CD14-positive monocyte (primary cell): ENCODE data around the gene FRA10AC1. TPM values are rescaled to one million over a fixed set of nuclear protein-coding genes. Genes with fewer than 3 reads are reported as not detected.

Experiments
- DNase-seq, 3 donors: peaks; one replicate each; pipeline ENCODE4 v3.0.0-alpha.2; 2011 to 2022
- H2AFZ ChIP-seq: 2 replicates; pipeline ENCODE4 v1.6.0; 2012; ENCODE audit warnings: mild to moderate bottlenecking, low read depth, low read length, inconsistent platforms; ENCODE audit not compliant: insufficient read depth, poor library complexity, severe bottlenecking
- H3K27ac ChIP-seq, 2 donors: 1 replicate in 1 of 2; 2 replicates in 1 of 2; pipeline ENCODE4 v1.5.1; 2012 to 2013; ENCODE audit warnings: low read length in 2 of 2, control low read depth in 1 of 2, inconsistent platforms in 1 of 2, low read depth in 1 of 2, mild to moderate bottlenecking in 1 of 2
- H3K27me3 ChIP-seq, 2 donors: one replicate each; pipeline versions ENCODE4 v1.6.0 to v1.6.1; 2011 to 2013; ENCODE audit warnings: low read length in 2 of 2; ENCODE audit not compliant: control insufficient read depth in 2 of 2, insufficient read depth in 2 of 2
- H3K36me3 ChIP-seq, 2 donors: replicated peaks in 1 of 2; 1 replicate in 1 of 2; 2 replicates in 1 of 2; pipeline versions ENCODE4 v1.5.1 to v1.6.1; 2012 to 2013; ENCODE audit warnings: low read length in 2 of 2, control low read depth in 1 of 2, inconsistent platforms in 1 of 2, mild to moderate bottlenecking in 1 of 2; ENCODE audit not compliant: insufficient read depth in 2 of 2, control insufficient read depth in 1 of 2
- H3K4me1 ChIP-seq, 2 donors: 1 replicate in 1 of 2; 2 replicates in 1 of 2; pipeline versions ENCODE4 v1.5.1 to v1.6.1; 2012 to 2013; ENCODE audit warnings: low read length in 2 of 2, control low read depth in 1 of 2, inconsistent platforms in 1 of 2, mild to moderate bottlenecking in 1 of 2, moderate library complexity in 1 of 2; ENCODE audit not compliant: insufficient read depth in 2 of 2, control insufficient read depth in 1 of 2
- H3K4me2 ChIP-seq: replicated peaks from 2 replicates; pipeline ENCODE3; 2012; ENCODE audit warnings: low read length, moderate library complexity, mild to moderate bottlenecking; ENCODE audit not compliant: poor library complexity, severe bottlenecking; ENCODE audit errors: extremely low read depth
- H3K4me3 ChIP-seq, 3 experiments: fragments of 200-600 bp in 1 of 3; sonication (generic) in 1 of 3; replicated peaks in 1 of 3; 1 replicate in 2 of 3; 2 replicates in 1 of 3; pipeline ENCODE4 v1.5.1; 2011 to 2013; ENCODE audit warnings: low read length in 3 of 3, mild to moderate bottlenecking in 3 of 3, control low read depth in 2 of 3, low read depth in 2 of 3, inconsistent platforms in 1 of 3, moderate library complexity in 1 of 3
- H3K79me2 ChIP-seq: 2 replicates; pipeline ENCODE4 v1.6.0; 2012; ENCODE audit warnings: mild to moderate bottlenecking, control low read depth, inconsistent platforms, low read length, moderate library complexity; ENCODE audit not compliant: insufficient read depth
- H3K9ac ChIP-seq: 2 replicates; pipeline ENCODE4 v1.6.0; 2017; ENCODE audit warnings: low read length, mild to moderate bottlenecking; ENCODE audit not compliant: insufficient read depth, poor library complexity, severe bottlenecking
- H3K9me3 ChIP-seq, 2 donors: replicated peaks in 1 of 2; 1 replicate in 1 of 2; 2 replicates in 1 of 2; pipeline versions ENCODE4 v1.5.1 to v1.6.1; 2012 to 2013; ENCODE audit warnings: low read length in 2 of 2, control low read depth in 1 of 2; ENCODE audit not compliant: control insufficient read depth in 1 of 2, insufficient read depth in 1 of 2
- H4K20me1 ChIP-seq: 2 replicates; pipeline ENCODE4 v1.6.0; 2012; ENCODE audit warnings: mild to moderate bottlenecking, low read length, control low read depth, moderate library complexity; ENCODE audit not compliant: insufficient read depth
- H3K27ac Mint-ChIP-seq, 7 donors: one replicate each; pipeline ENCODE4 v1.8.0; 2020; ENCODE audit warnings: mild to moderate bottlenecking in 7 of 7, mixed read lengths in 7 of 7, moderate library complexity in 6 of 7, inconsistent platforms in 2 of 7
- H3K27me3 Mint-ChIP-seq, 3 donors: one replicate each; pipeline ENCODE4 v1.8.0; 2021 to 2022; ENCODE audit warnings: low read depth in 3 of 3, mild to moderate bottlenecking in 3 of 3, mixed read lengths in 3 of 3, moderate library complexity in 3 of 3, inconsistent platforms in 1 of 3
- H3K36me3 Mint-ChIP-seq, 2 donors: one replicate each; pipeline ENCODE4 v1.8.0; 2020; ENCODE audit warnings: mixed read lengths in 2 of 2, inconsistent platforms in 1 of 2, mild to moderate bottlenecking in 1 of 2
- H3K4me1 Mint-ChIP-seq: one replicate; pipeline ENCODE4 v1.8.0; 2020; ENCODE audit warnings: mild to moderate bottlenecking, mixed read lengths
- H3K4me3 Mint-ChIP-seq, 2 donors: one replicate each; pipeline ENCODE4 v1.8.0; 2020; ENCODE audit warnings: mild to moderate bottlenecking in 2 of 2, mixed read lengths in 2 of 2, moderate library complexity in 1 of 2
- H3K9me3 Mint-ChIP-seq, 7 donors: one replicate each; pipeline ENCODE4 v1.8.0; 2020 to 2022; ENCODE audit warnings: mixed read lengths in 7 of 7, mild to moderate bottlenecking in 6 of 7, moderate library complexity in 6 of 7, inconsistent platforms in 2 of 7
- WGBS: methylation state at CpG from one replicate; pipeline ENCODE4 v1.1.5; 2013; ENCODE audit warnings: missing lambda C conversion rate; ENCODE audit not compliant: insufficient coverage; 5-methylcytosine and 5-hydroxymethylcytosine counted together
- intact Hi-C, 2 donors: fragments of 100-400 bp; cut with micrococcal nuclease; formaldehyde crosslinking; loops; one replicate each; pipeline versions ENCODE4 v1.15.0 to v1.15.1; 2023
- polyA plus RNA-seq, 3 donors: library from polyadenylated mRNA; depleted of rRNA in 1 of 3; unstranded in 2 of 3; stranded (reverse) in 1 of 3; fragments of 300-500 nt in 2 of 3; fragments of >200 nt in 1 of 3; fragmentation: Illumina TruSeq in 2 of 3; gene quantifications; 1 replicate in 2 of 3; 2 replicates in 1 of 3; pipeline ENCODE4 v1.2.3, GENCODE V29; 2012 to 2021
- TF ChIP-seq, protein P1 (sequence below): fragments of 200-600 bp; IDR thresholded peaks from one replicate; pipeline ENCODE4 v1.8.0; 2022; ENCODE audit warnings: antibody characterized with exemption, mild to moderate bottlenecking

FRA10AC1 gene
- polyA plus RNA-seq, 3 donors: 0.95 to 7.2 (median 2.0) TPM

GRCh38 chr10:93703841-93704240 lies 1.4 kb upstream of the FRA10AC1 start:
- Histone ChIP-seq H3K36me3 (peaks cover 8 to 14% of the 10 kb centered on the region in 2 donors), H3K79me2 (peaks cover 10% of the 10 kb centered on the region), H3K4me1 (peaks cover 14 to 17% of the 10 kb centered on the region in 2 donors), H3K9ac (no peak overlapping the region), H3K27ac (no peak overlapping the region), H3K9me3 (no peaks in the 10 kb centered on the region), H4K20me1 (no peaks in the 10 kb centered on the region), H3K27me3 (no peaks in the 10 kb centered on the region), H3K4me3 (no peak overlapping the region), H2AFZ (peak overlapping the region; percentile 39), H3K4me2 (no peak overlapping the region)
- H3K9me3 Mint-ChIP-seq: no peaks in the 10 kb centered on the region
- intact Hi-C loops: loop anchor here (5.0 kb wide), 5 partner anchors 38 to 618 kb away; no protein-coding TSS in a partner anchor
- no CpG with 5 or more reads among the region's 1 CpG for WGBS
- peak overlapping the region in 1 of 2 donors; percentile 54 for H3K4me3 Mint-ChIP-seq
- peaks cover 5 to 10% (median 7%) of the 10 kb centered on the region in 3 donors for H3K27me3 Mint-ChIP-seq
- no peak overlapping the region for H3K27ac Mint-ChIP-seq
- TF ChIP-seq, protein P1, sequence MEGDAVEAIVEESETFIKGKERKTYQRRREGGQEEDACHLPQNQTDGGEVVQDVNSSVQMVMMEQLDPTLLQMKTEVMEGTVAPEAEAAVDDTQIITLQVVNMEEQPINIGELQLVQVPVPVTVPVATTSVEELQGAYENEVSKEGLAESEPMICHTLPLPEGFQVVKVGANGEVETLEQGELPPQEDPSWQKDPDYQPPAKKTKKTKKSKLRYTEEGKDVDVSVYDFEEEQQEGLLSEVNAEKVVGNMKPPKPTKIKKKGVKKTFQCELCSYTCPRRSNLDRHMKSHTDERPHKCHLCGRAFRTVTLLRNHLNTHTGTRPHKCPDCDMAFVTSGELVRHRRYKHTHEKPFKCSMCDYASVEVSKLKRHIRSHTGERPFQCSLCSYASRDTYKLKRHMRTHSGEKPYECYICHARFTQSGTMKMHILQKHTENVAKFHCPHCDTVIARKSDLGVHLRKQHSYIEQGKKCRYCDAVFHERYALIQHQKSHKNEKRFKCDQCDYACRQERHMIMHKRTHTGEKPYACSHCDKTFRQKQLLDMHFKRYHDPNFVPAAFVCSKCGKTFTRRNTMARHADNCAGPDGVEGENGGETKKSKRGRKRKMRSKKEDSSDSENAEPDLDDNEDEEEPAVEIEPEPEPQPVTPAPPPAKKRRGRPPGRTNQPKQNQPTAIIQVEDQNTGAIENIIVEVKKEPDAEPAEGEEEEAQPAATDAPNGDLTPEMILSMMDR: no peak
- H3K36me3 Mint-ChIP-seq: peaks cover 6 to 12% of the 10 kb centered on the region in 2 donors
- H3K4me1 Mint-ChIP-seq: peaks cover 4% of the 10 kb centered on the region
- DNase-seq: no peak

DNA sequence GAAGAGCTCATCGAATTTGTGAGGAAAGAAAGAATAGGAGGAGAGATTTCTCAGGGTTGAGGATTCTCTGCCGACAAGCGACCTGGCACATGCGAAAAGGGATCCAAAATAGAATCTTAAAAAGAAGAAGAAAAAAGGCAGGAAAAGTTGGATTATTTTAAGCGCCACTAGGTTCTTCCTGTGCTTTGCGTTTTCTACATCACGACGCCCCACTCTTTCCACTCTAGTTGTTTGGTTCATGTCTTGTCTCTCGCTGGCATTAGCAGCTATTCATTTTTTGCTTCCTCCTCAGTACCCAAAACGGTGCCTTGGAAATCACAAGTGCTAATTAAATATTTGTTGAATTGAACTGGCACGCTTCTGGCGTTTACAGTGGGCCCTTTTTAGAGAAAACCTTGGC lies 674 bp upstream of the FRA10AC1 start:
- peaks cover 4% of the 10 kb centered on the region for H3K4me1 Mint-ChIP-seq
- WGBS: 0% methylated on average over 3 of the region's 12 CpGs

More for the DNA sequence above, 674 bp upstream of the FRA10AC1 start:
- Histone ChIP-seq H4K20me1 (no peaks in the 10 kb centered on the region), H3K9ac (peak overlapping the region; percentile 68), H3K9me3 (no peaks in the 10 kb centered on the region), H3K79me2 (peaks cover 10% of the 10 kb centered on the region), H3K4me3 (peak overlapping the region; percentile 67 to 98 (median 82)), H3K4me1 (peaks cover 14 to 17% of the 10 kb centered on the region in 2 donors), H3K27ac (peak overlapping the region; percentile 73 to 84), H2AFZ (peak overlapping the region; percentile 86), H3K36me3 (peaks cover 11 to 22% of the 10 kb centered on the region in 2 donors), H3K27me3 (no peaks in the 10 kb centered on the region), H3K4me2 (peak overlapping the region; percentile 97)
- Mint-ChIP-seq H3K27ac (no peak overlapping the region), H3K4me3 (no peak overlapping the region), H3K27me3 (peaks cover 5 to 10% (median 7%) of the 10 kb centered on the region in 3 donors), H3K36me3 (peaks cover 13 to 17% of the 10 kb centered on the region in 2 donors), H3K9me3 (no peaks in the 10 kb centered on the region)
- intact Hi-C loops: loop anchor here (5.0 kb wide), 5 partner anchors 39 to 619 kb away; no protein-coding TSS in a partner anchor
- TF ChIP-seq, protein P1: no peak
- no peak for DNase-seq
